ENCODE data around the gene SLC41A3. TPM values are rescaled to one million over a fixed set of nuclear protein-coding genes. Genes with fewer than 3 reads are reported as not detected.

The SLC41A3 gene
- total and polyA plus RNA-seq, 4 donors: 9.3 to 19.8 (median 12.7) TPM

DNA sequence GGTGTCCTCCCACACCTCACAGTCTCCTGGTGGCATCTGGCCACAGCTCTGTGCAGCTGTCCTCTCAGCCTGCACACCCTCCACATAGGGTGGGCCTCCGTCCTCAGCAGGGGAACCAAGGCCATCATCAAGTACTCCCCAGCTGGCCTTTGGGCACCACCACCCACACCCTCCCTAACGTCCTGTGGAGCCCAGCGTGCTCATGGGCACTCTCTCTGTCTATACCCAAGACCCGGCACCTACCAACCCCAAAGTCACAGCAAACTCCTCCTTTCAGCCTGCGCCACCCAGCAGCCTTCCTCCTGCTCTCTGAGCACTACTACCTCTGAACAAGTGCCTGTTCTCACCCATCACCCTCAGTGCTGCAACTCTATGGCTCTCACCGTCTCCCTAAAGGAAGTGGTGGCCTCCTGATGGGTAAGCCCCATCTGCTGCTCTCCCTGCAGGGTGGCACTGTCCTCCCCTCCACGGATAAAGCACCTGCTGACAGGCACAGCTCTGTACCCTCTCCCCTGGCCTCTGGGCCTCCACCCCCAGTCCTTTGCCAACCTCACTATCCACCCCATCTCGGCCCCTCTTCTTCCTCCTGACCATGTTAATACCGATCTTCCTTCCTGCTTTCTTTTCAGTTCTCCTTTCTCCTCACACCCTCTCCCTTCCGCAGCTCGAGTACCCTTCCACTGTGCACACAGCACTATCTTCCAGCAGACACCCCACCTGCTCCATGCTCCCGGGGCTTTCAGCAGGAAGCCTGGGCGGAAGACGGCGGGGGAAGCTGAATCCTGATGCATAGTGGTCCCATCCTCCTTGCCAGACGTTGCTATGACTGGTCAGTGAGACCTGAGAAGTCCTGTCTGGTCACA, 31.5 kb downstream of the SLC41A3 start:
- H3K4me3 ChIP-seq (ENCODE audit: low read depth in 1 of 3, low read length in 3 of 3): no peak overlapping the region
- DNase-seq (ENCODE audit: low spot score): no peak
- WGBS: 84% methylated on average over 16 of the region's 16 CpGs
- H3K4me1 ChIP-seq (ENCODE audit: control insufficient read depth in 4 of 4, insufficient read depth in 4 of 4, low read length in 3 of 4): no peaks in the 10 kb centered on the region
- H3K27ac ChIP-seq (ENCODE audit: low read depth in 1 of 2, low read length in 2 of 2): no peak overlapping the region
- H3K9me3 ChIP-seq (ENCODE audit: control insufficient read depth in 4 of 4, low read length in 3 of 4): no peaks in the 10 kb centered on the region
- TF ChIP-seq NR2F2 (IDR thresholded peaks at IDR 0.05) (no peak), FOXA1 (IDR thresholded peaks at IDR 0.05) (no peak), FOXA2 (IDR thresholded peaks at IDR 0.05) (no peak), MAX (IDR thresholded peaks at IDR 0.05) (no peak), CTCF (IDR thresholded peaks at IDR 0.05; ENCODE audit: low read depth, low read length, missing input control) (no peak), JUND (IDR thresholded peaks at IDR 0.05) (no peak), RAD21 (IDR thresholded peaks at IDR 0.05) (no peak), EGR1 (IDR thresholded peaks at IDR 0.05; ENCODE audit: low read depth in 2 of 2) (no peak), GABPA (IDR thresholded peaks at IDR 0.05 in 1 of 2, conservative IDR thresholded peaks at IDR 0.05 in 1 of 2) (no peak), TAF1 (conservative IDR thresholded peaks at IDR 0.05) (no peak), REST (IDR thresholded peaks at IDR 0.05) (no peak), SP1 (IDR thresholded peaks at IDR 0.05) (no peak), HNF4G (IDR thresholded peaks at IDR 0.05) (no peak), RXRA (IDR thresholded peaks at IDR 0.05) (no peak), YY1 (IDR thresholded peaks at IDR 0.05) (no peak)
- TF ChIP-seq, protein P1, sequence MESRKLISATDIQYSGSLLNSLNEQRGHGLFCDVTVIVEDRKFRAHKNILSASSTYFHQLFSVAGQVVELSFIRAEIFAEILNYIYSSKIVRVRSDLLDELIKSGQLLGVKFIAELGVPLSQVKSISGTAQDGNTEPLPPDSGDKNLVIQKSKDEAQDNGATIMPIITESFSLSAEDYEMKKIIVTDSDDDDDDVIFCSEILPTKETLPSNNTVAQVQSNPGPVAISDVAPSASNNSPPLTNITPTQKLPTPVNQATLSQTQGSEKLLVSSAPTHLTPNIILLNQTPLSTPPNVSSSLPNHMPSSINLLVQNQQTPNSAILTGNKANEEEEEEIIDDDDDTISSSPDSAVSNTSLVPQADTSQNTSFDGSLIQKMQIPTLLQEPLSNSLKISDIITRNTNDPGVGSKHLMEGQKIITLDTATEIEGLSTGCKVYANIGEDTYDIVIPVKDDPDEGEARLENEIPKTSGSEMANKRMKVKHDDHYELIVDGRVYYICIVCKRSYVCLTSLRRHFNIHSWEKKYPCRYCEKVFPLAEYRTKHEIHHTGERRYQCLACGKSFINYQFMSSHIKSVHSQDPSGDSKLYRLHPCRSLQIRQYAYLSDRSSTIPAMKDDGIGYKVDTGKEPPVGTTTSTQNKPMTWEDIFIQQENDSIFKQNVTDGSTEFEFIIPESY (IDR thresholded peaks at IDR 0.05): no peak
- no peaks in the 10 kb centered on the region for H3K36me3 ChIP-seq (ENCODE audit: control insufficient read depth in 4 of 4, insufficient read depth in 3 of 4, low read depth in 1 of 4, low read length in 3 of 4)
- H3K9ac ChIP-seq (ENCODE audit: low read depth in 1 of 2, low read length in 2 of 2): no peak overlapping the region
- H3K27me3 ChIP-seq (ENCODE audit: control insufficient read depth in 4 of 4, insufficient read depth in 4 of 4, low read length in 3 of 4): no peaks in the 10 kb centered on the region

Measured in liver (tissue), 9 donors.